B cell (primary cell): Measurements from ENCODE around the gene SIL1. TPM values are rescaled to one million over a fixed set of nuclear protein-coding genes. Genes with fewer than 3 reads are reported as not detected.

Experiments
- ATAC-seq: fragments of 200-7000 bp; cut with Tn5 transposase; one replicate; pipeline ENCODE4 v1.10.0; 2021; ENCODE audit warnings: low read depth, mild to moderate bottlenecking, moderate number of reproducible peaks, moderate library complexity
- CTCF ChIA-PET: fragments of 350-600 bp; sonication (Branson Sonifier 250); formaldehyde crosslinking; loops from one replicate; lab custom pipeline; 2021; ENCODE audit warnings: antibody characterized with exemption, inconsistent platforms; lab: Charles Lee
- POLR2A ChIA-PET: fragments of 350-600 bp; sonication (Branson Sonifier 250); formaldehyde crosslinking; loops from one replicate; lab custom pipeline; 2021; ENCODE audit warnings: antibody characterized with exemption; lab: Charles Lee
- DNase-seq: peaks from one replicate; pipeline ENCODE4 v3.0.0; 2013
- H2AFZ ChIP-seq: 2 replicates; pipeline ENCODE4 v1.6.1; 2012; ENCODE audit warnings: mild to moderate bottlenecking, low read depth, low read length; ENCODE audit not compliant: insufficient read depth, poor library complexity, severe bottlenecking
- H3K27ac ChIP-seq, 2 donors: 1 replicate in 1 of 2; 2 replicates in 1 of 2; pipeline ENCODE4 v1.5.1; 2012 to 2013; ENCODE audit warnings: low read length in 2 of 2, mild to moderate bottlenecking in 2 of 2, moderate library complexity in 1 of 2
- H3K27me3 ChIP-seq, 4 experiments: fragments of 200-600 bp in 1 of 4; sonication (generic) in 1 of 4; replicated peaks in 1 of 4; 1 replicate in 2 of 4; 2 replicates in 2 of 4; pipeline versions ENCODE4 v1.6.1 to v1.7.0; 2013 to 2016; ENCODE audit warnings: low read length in 3 of 4, mild to moderate bottlenecking in 2 of 4, mixed read lengths in 1 of 4, moderate library complexity in 1 of 4; ENCODE audit not compliant: insufficient read depth in 4 of 4, control insufficient read depth in 3 of 4; ENCODE audit errors: control extremely low read depth in 1 of 4
- H3K36me3 ChIP-seq, 2 experiments: replicated peaks in 1 of 2; 1 replicate in 1 of 2; 2 replicates in 1 of 2; pipeline versions ENCODE4 v1.6.1 to v1.7.1; 2013; ENCODE audit warnings: low read length in 1 of 2; ENCODE audit not compliant: insufficient read depth in 2 of 2, control insufficient read depth in 1 of 2; ENCODE audit errors: control extremely low read depth in 1 of 2, extremely low read depth in 1 of 2
- H3K4me1 ChIP-seq, 2 donors: fragments of 200-600 bp in 1 of 2; sonication (generic) in 1 of 2; 1 replicate in 1 of 2; 2 replicates in 1 of 2; pipeline versions ENCODE4 v1.5.1 to v1.6.1; 2013 to 2017; ENCODE audit warnings: low read length in 2 of 2; ENCODE audit not compliant: control insufficient read depth in 2 of 2, insufficient read depth in 2 of 2
- H3K4me2 ChIP-seq: replicated peaks from 2 replicates; pipeline ENCODE3; 2012; ENCODE audit warnings: mild to moderate bottlenecking, low read depth, low read length; ENCODE audit not compliant: poor library complexity, severe bottlenecking
- H3K4me3 ChIP-seq, 5 experiments: fragments of 200-600 bp in 1 of 5; sonication (generic) in 1 of 5; 1 replicate in 3 of 5; 2 replicates in 2 of 5; pipeline versions ENCODE4 v1.5.1 to v1.7.0; 2011 to 2016; ENCODE audit warnings: low read length in 4 of 5, mild to moderate bottlenecking in 4 of 5, low read depth in 2 of 5, control low read depth in 1 of 5, moderate library complexity in 1 of 5; ENCODE audit not compliant: insufficient read depth in 1 of 5; ENCODE audit errors: control extremely low read depth in 1 of 5, extremely low read depth in 1 of 5
- H3K79me2 ChIP-seq: fragments of 200-600 bp; sonication (generic); one replicate; pipeline ENCODE4 v1.6.0; 2016; ENCODE audit warnings: low read length; ENCODE audit not compliant: control insufficient read depth, insufficient read depth
- H3K9ac ChIP-seq: fragments of 200-600 bp; sonication (generic); 2 replicates; pipeline ENCODE4 v1.6.1; 2017; ENCODE audit warnings: mild to moderate bottlenecking, low read length, moderate library complexity
- H3K9me3 ChIP-seq, 3 donors: one replicate each; pipeline versions ENCODE4 v1.6.1 to v1.7.1; 2013; ENCODE audit warnings: low read length in 2 of 3; ENCODE audit not compliant: control insufficient read depth in 2 of 3, insufficient read depth in 1 of 3; ENCODE audit errors: control extremely low read depth in 1 of 3
- H4K20me1 ChIP-seq: 2 replicates; pipeline ENCODE4 v1.6.0; 2012; ENCODE audit warnings: mild to moderate bottlenecking, low read length; ENCODE audit not compliant: insufficient read depth, control insufficient read depth, poor library complexity, severe bottlenecking
- H3K27ac Mint-ChIP-seq: one replicate; pipeline ENCODE4 v1.8.0; 2021; ENCODE audit warnings: mixed read lengths
- H3K27me3 Mint-ChIP-seq: one replicate; pipeline ENCODE4 v1.8.0; 2021; ENCODE audit warnings: mixed read lengths
- H3K4me1 Mint-ChIP-seq: one replicate; pipeline ENCODE4 v1.8.0; 2021; ENCODE audit warnings: mixed read lengths
- H3K4me3 Mint-ChIP-seq: one replicate; pipeline ENCODE4 v1.8.0; 2021; ENCODE audit warnings: mixed read lengths
- H3K9me3 Mint-ChIP-seq: one replicate; pipeline ENCODE4 v1.8.0; 2022; ENCODE audit warnings: mixed read lengths; ENCODE audit not compliant: insufficient read depth
- CTCF ChIP-seq: fragments of 200-600 bp; IDR thresholded peaks from one replicate; pipeline ENCODE4 v1.8.0; 2022; ENCODE audit warnings: antibody characterized with exemption, mild to moderate bottlenecking
- EZH2 ChIP-seq: IDR thresholded peaks from 2 replicates; pipeline ENCODE4 v1.6.1; 2012; ENCODE audit warnings: borderline replicate concordance, low read depth, mild to moderate bottlenecking, moderate library complexity, low read length; ENCODE audit not compliant: insufficient read depth, poor library complexity, severe bottlenecking
- WGBS: methylation state at CpG from one replicate; pipeline ENCODE4 v1.1.5; 2013; ENCODE audit warnings: missing lambda C conversion rate; ENCODE audit not compliant: insufficient coverage; 5-methylcytosine and 5-hydroxymethylcytosine counted together
- intact Hi-C: fragments of 100-400 bp; cut with micrococcal nuclease; formaldehyde crosslinking; loops from one replicate; pipeline ENCODE4 v1.10.0; 2022
- polyA plus RNA-seq: library from polyadenylated mRNA; depleted of rRNA; stranded (reverse); fragments of >200 nt; gene quantifications from 2 replicates; pipeline ENCODE4 v1.2.3, GENCODE V29; 2012
- total RNA-seq, 2 donors: library from RNA; stranded (reverse); fragments of 120-200 nt in 1 of 2; gene quantifications; 1 replicate in 1 of 2; 2 replicates in 1 of 2; pipeline versions ENCODE4 v1.2.3 to v1.2.4, GENCODE V29; 2013 to 2022

Gene SIL1
- total and polyA plus RNA-seq, 2 donors (not counting 1 experiment from before 2014, with no cell fraction given), result 16.9 to 19.8 TPM

- no peak overlapping the region for H3K4me2 ChIP-seq
- H3K79me2 ChIP-seq, result no peaks in the 10 kb centered on the region
- DNase-seq (no peak), ATAC-seq (no peak)
- intact Hi-C loops, result no loop called here
- no peaks in the 10 kb centered on the region for H3K27me3 Mint-ChIP-seq
- CTCF ChIA-PET, result no interaction called here
- no peak overlapping the region for H3K4me3 ChIP-seq
- POLR2A ChIA-PET, result no interaction called here
- H3K9me3 Mint-ChIP-seq, result no peaks in the 10 kb centered on the region
- H4K20me1 ChIP-seq, result no peaks in the 10 kb centered on the region
- no peaks in the 10 kb centered on the region for H3K27me3 ChIP-seq
- peaks cover 3% of the 10 kb centered on the region for H3K4me1 Mint-ChIP-seq
- H2AFZ ChIP-seq, result no peak overlapping the region
- no peak overlapping the region for H3K27ac Mint-ChIP-seq
- TF ChIP-seq EZH2 (no peak), CTCF (no peak)
- H3K27ac ChIP-seq, result no peak overlapping the region
- WGBS, result 96% methylated on average over 3 of the region's 4 CpGs
- no peaks in the 10 kb centered on the region for H3K4me1 ChIP-seq
- H3K9ac ChIP-seq, result no peak overlapping the region
- H3K9me3 ChIP-seq, result no peaks in the 10 kb centered on the region
- no peak overlapping the region for H3K4me3 Mint-ChIP-seq
- peaks cover 0 to 6% of the 10 kb centered on the region in 2 experiments for H3K36me3 ChIP-seq
Measured at GRCh38 chr5:138912093-138912492, 286.1 kb downstream of the SIL1 start.

GRCh38 chr5:138911441-138911840, 286.7 kb downstream of the SIL1 start:
- H3K9me3 Mint-ChIP-seq, result no peaks in the 10 kb centered on the region
- peaks cover 3% of the 10 kb centered on the region for H3K4me1 Mint-ChIP-seq
- H3K27me3 ChIP-seq, result no peaks in the 10 kb centered on the region
- H3K4me3 Mint-ChIP-seq, result no peak overlapping the region
- H3K4me3 ChIP-seq, result no peak overlapping the region
- no peaks in the 10 kb centered on the region for H3K9me3 ChIP-seq
- no peak overlapping the region for H2AFZ ChIP-seq
- H4K20me1 ChIP-seq, result no peaks in the 10 kb centered on the region
- no peak overlapping the region for H3K27ac Mint-ChIP-seq
- H3K27ac ChIP-seq, result no peak overlapping the region
- H3K9ac ChIP-seq, result no peak overlapping the region
- H3K4me1 ChIP-seq, result no peaks in the 10 kb centered on the region
- ATAC-seq (no peak), DNase-seq (no peak)
- intact Hi-C loops, result no loop called here
- TF ChIP-seq EZH2 (no peak), CTCF (no peak)
- H3K79me2 ChIP-seq, result no peaks in the 10 kb centered on the region
- POLR2A ChIA-PET, result no interaction called here
- no peaks in the 10 kb centered on the region for H3K27me3 Mint-ChIP-seq
- CTCF ChIA-PET, result no interaction called here
- H3K36me3 ChIP-seq, result peaks cover 0 to 10% of the 10 kb centered on the region in 2 experiments
- H3K4me2 ChIP-seq, result no peak overlapping the region
